Parathyroid adenoma (tissue), 2 donors: ENCODE results near the gene SLC17A2.

Experiments used
- H2AFZ ChIP-seq: fragments of 300-600 bp; sonication (generic); one replicate; pipeline ENCODE4 v1.7.0; 2017; ENCODE audit warnings: antibody characterized with exemption, mild to moderate bottlenecking
- H3K27ac ChIP-seq: fragments of 300-600 bp; sonication (generic); one replicate; pipeline ENCODE4 v1.7.0; 2017
- H3K27me3 ChIP-seq: fragments of 300-600 bp; sonication (generic); one replicate; pipeline ENCODE4 v1.7.0; 2017; ENCODE audit warnings: low read length; ENCODE audit not compliant: control insufficient read depth, insufficient read depth
- H3K36me3 ChIP-seq: fragments of 300-600 bp; sonication (generic); one replicate; pipeline ENCODE4 v1.7.0; 2017; ENCODE audit warnings: low read length; ENCODE audit not compliant: control insufficient read depth, insufficient read depth
- H3K4me1 ChIP-seq: fragments of 300-600 bp; sonication (generic); one replicate; pipeline ENCODE4 v1.7.0; 2017; ENCODE audit warnings: control low read depth
- H3K4me2 ChIP-seq: fragments of 300-600 bp; sonication (generic); one replicate; pipeline ENCODE4 v1.7.0; 2017; ENCODE audit warnings: low read length
- H3K4me3 ChIP-seq: fragments of 300-600 bp; sonication (generic); one replicate; pipeline ENCODE4 v1.7.0; 2017; ENCODE audit warnings: low read depth, low read length
- H3K79me2 ChIP-seq: fragments of 300-600 bp; sonication (generic); one replicate; pipeline ENCODE4 v1.7.0; 2017; ENCODE audit warnings: control low read depth
- H3K9ac ChIP-seq: fragments of 300-600 bp; sonication (generic); one replicate; pipeline ENCODE4 v1.7.0; 2017; ENCODE audit warnings: mild to moderate bottlenecking
- H3K9me3 ChIP-seq: fragments of 300-600 bp; sonication (generic); one replicate; pipeline ENCODE4 v1.7.0; 2017; ENCODE audit warnings: low read length; ENCODE audit not compliant: control insufficient read depth
- CTCF ChIP-seq: fragments of 300-600 bp; sonication (generic); IDR thresholded peaks from one replicate; pipeline ENCODE4 v1.7.0; 2017; ENCODE audit warnings: antibody characterized with exemption, mild to moderate bottlenecking
- donor health status: primary hyperparathyroidism.

The SLC17A2 gene

GRCh38 chr6:25959890-25960536 is 29.5 kb upstream of the SLC17A2 start:
- Histone ChIP-seq H3K9ac (no peak overlapping the region), H3K4me3 (no peak overlapping the region), H3K9me3 (no peaks in the 10 kb centered on the region), H3K27ac (no peak overlapping the region), H3K4me1 (no peaks in the 10 kb centered on the region), H3K4me2 (no peak overlapping the region), H3K36me3 (no peaks in the 10 kb centered on the region), H3K79me2 (no peaks in the 10 kb centered on the region), H2AFZ (no peak overlapping the region), H3K27me3 (no peaks in the 10 kb centered on the region)
- TF ChIP-seq CTCF = no peak

- Histone ChIP-seq H3K79me2 (no peaks in the 10 kb centered on the region), H3K4me1 (no peaks in the 10 kb centered on the region), H3K9ac (no peak overlapping the region), H3K36me3 (no peaks in the 10 kb centered on the region), H3K4me3 (no peak overlapping the region), H2AFZ (no peak overlapping the region), H3K9me3 (no peaks in the 10 kb centered on the region), H3K4me2 (no peak overlapping the region), H3K27me3 (no peaks in the 10 kb centered on the region), H3K27ac (no peak overlapping the region)
- no peak for TF ChIP-seq CTCF
These were observed 28.2 kb upstream of the SLC17A2 start for GRCh38 chr6:25958700-25959162.

- no peak for TF ChIP-seq CTCF
- Histone ChIP-seq H3K4me2 (no peak overlapping the region), H3K4me1 (no peaks in the 10 kb centered on the region), H3K27ac (no peak overlapping the region), H3K9ac (no peak overlapping the region), H3K27me3 (no peaks in the 10 kb centered on the region), H2AFZ (no peak overlapping the region), H3K36me3 (no peaks in the 10 kb centered on the region), H3K9me3 (no peaks in the 10 kb centered on the region), H3K4me3 (no peak overlapping the region), H3K79me2 (no peaks in the 10 kb centered on the region)
These were observed 25.7 kb upstream of the SLC17A2 start for GRCh38 chr6:25956226-25956625.

GRCh38 chr6:25954756-25955155 is 24.3 kb upstream of the SLC17A2 start:
- H3K36me3 ChIP-seq = no peaks in the 10 kb centered on the region
- no peaks in the 10 kb centered on the region for H3K9me3 ChIP-seq
- H3K79me2 ChIP-seq = no peaks in the 10 kb centered on the region
- H3K27me3 ChIP-seq = no peaks in the 10 kb centered on the region
- H3K4me3 ChIP-seq = no peak overlapping the region
- no peaks in the 10 kb centered on the region for H3K4me1 ChIP-seq
- H3K4me2 ChIP-seq = no peak overlapping the region
- no peak overlapping the region for H3K27ac ChIP-seq
- no peak for TF ChIP-seq CTCF
- H2AFZ ChIP-seq = no peak overlapping the region
- H3K9ac ChIP-seq = no peak overlapping the region

- no peak for TF ChIP-seq CTCF
- Histone ChIP-seq H3K27ac (no peak overlapping the region), H3K9ac (no peak overlapping the region), H3K27me3 (no peaks in the 10 kb centered on the region), H3K36me3 (no peaks in the 10 kb centered on the region), H3K9me3 (no peaks in the 10 kb centered on the region), H3K79me2 (no peaks in the 10 kb centered on the region), H3K4me2 (no peak overlapping the region), H3K4me3 (no peak overlapping the region), H2AFZ (no peak overlapping the region), H3K4me1 (no peaks in the 10 kb centered on the region)
These were observed 23.2 kb upstream of the SLC17A2 start for GRCh38 chr6:25953733-25954132.
